Measurements from ENCODE around the gene CEP135.
"Not testable (repeated sequence)": the region's sequence is repeated elsewhere in the genome, so short reads cannot be mapped to it uniquely, and the experiment has no call there.

CEP135 gene, protein sequence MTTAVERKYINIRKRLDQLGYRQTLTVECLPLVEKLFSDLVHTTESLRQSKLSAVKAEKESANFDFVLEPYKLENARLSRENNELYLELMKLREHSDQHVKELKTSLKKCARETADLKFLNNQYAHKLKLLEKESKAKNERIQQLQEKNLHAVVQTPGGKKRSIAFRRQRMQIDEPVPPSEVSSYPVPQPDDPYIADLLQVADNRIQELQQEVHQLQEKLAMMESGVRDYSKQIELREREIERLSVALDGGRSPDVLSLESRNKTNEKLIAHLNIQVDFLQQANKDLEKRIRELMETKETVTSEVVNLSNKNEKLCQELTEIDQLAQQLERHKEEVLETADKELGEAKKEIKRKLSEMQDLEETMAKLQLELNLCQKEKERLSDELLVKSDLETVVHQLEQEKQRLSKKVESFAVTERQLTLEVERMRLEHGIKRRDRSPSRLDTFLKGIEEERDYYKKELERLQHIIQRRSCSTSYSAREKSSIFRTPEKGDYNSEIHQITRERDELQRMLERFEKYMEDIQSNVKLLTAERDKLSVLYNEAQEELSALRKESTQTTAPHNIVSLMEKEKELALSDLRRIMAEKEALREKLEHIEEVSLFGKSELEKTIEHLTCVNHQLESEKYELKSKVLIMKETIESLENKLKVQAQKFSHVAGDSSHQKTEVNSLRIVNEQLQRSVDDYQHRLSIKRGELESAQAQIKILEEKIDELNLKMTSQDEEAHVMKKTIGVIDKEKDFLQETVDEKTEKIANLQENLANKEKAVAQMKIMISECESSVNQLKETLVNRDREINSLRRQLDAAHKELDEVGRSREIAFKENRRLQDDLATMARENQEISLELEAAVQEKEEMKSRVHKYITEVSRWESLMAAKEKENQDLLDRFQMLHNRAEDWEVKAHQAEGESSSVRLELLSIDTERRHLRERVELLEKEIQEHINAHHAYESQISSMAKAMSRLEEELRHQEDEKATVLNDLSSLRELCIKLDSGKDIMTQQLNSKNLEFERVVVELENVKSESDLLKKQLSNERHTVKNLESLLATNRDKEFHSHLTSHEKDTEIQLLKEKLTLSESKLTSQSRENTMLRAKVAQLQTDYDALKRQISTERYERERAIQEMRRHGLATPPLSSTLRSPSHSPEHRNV
- 51.4 to 51.7 reads per million in 2 donors for total RNA-seq

DNA sequence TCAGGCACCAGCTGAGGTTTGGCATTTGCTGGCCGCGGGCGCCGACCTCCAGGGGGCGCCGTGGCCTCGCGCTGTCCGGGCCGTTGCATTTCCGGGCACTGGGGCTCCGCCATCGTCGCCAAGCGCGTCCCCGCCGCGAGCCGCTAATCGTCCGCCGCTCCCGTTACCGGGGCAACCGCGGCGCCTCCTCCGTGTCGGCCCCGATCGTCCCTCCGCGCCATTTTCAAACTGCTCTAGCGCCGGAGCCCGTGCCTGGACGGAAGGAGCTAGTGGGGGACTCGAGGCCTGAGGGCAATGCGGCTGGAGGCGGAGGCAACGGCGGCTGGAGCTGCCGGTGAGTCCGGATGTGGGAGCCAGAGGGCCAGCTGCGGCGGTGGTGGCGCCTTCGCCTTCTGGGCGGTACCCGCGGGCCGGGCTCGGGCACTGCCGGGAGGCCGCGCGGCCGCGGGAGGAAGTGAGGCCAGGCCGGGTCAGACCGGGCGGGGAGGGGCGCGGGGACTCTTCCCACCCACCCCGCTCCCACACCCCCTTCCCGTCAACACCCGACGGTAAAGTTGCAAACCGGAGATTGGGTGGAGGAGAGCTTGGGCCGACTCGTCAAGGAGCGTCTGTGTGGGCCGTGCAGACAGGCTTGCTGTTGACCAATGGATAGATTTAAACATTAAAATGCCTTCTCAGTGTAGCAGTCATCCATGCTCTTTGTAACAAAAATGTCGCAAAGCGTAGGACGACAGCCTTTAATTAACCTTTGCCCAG lies at the start of gene CEP135:
Gene CEP135 (plus strand): TSS at position 220 of the 756 bp plus-strand sequence. CDS start 3,186 bp downstream, outside the sequence.
- peak; percentile 81 to 97 (median 88) for DNase-seq

DNA sequence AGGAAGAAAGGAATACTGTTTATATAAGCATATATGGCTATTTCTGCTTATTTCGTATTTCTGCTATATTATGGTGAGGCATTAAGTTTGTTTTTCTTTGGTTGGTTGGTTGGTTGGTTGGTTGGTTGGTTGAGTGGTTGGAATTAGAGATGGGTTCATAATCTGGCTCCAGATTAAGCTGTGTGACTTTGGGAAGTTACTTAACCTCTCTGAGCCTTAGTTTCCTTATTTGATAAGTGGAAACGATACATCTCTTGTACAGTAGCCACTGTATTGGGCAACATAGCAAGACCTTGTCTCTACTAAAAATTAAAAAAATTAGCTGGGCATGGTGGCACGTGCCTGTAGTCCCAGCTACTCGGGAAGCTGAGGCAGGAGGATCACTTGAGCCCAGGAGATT lies 46.1 kb upstream of the CEP135 start:
- no peak for DNase-seq

DNA sequence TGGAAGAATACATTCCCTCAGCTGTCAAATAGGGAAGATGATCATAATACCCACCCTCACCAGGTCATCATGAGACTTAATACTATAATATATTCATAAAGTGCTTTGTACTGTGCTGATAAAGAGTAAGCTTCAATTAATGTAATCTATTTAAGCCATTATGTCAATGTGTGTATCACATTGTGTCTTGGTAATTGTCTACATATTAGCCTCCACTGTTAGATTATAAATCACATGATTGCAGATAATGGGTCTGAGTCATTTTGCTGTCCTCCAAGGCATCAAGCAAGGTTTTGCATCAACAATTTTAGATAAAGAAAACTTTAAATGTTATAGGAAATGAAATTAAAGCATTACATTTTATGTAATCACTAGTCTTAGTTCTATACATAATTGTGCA lies 45.2 kb upstream of the CEP135 start:
- DNase-seq, result no peak

DNA sequence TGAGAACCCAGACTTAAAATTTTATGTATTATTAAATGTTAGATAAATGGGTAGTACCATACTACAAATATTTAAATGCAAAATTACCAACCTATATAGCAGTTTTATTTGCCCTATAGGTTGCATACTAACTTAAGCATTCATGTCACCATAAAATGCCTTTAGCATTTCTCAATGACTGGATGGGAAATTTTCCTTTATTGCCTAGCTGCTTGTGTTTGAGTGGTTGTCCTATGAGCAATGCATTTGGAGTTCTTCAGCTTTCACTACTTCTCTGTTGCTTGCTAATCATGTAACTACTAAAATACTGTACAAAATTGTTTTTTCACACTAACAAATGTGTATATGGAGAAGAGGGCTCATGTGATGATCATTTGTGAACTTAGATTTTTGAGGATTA lies 44.2 kb upstream of the CEP135 start:
- no peak for DNase-seq

DNA sequence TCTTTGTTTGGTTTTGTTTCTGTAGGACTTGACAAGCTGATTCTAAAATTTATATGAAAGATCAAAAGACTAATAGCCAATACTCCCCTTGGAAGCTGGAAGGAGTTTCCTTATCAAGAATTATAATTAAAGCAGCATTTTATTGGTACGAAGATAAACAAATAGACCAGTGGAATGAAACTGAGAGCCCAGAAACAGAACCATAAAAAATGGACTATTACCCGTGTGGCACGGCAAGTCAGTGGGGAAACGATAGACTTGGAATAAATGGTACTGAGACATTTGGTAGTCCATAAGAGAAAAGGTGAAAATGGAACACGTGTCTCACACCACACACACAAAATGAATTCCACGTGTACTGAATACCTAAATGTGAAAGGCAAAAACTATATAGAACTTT lies 42.4 kb upstream of the CEP135 start:
- DNase-seq, result no peak

DNA sequence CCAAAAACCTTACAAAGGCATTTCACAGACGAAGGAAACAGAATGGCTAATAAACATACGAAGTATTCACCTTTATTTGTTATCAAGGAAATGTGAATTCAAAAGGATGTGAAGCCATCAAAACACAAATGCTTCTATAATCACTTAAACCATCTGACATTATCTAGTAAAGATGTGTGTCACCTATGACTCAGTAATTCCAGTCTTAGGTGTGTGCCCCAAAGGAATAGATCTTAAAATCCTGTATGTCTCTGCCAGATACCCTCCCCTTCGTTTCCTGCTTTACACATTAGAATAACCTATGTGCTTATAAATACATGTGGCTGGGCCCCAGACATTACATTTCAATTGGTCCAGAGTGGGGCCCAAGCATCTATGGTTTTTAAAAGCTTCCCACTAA lies 41.8 kb upstream of the CEP135 start:
- DNase-seq, result peak in 1 of 5 experiments; percentile 45

DNA sequence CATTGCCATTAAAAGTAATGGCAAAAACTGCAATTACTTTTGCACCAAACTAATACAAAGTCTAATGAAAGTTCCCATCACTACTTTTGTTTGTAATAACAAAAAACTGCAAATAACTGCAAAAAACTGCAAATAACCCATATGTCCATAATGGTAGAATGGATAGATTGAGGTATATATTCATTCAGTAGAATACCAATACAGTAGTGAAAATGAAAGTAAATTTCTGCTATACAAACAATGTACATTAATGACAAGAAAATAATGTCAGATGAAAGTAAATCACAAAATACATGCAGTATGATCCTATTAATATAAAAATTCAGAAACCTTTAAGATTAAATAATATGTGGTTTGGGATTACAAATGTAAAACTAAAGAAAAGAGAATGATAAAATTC lies 41.3 kb upstream of the CEP135 start:
- peak in 1 of 5 experiments; percentile 4 for DNase-seq

DNA sequence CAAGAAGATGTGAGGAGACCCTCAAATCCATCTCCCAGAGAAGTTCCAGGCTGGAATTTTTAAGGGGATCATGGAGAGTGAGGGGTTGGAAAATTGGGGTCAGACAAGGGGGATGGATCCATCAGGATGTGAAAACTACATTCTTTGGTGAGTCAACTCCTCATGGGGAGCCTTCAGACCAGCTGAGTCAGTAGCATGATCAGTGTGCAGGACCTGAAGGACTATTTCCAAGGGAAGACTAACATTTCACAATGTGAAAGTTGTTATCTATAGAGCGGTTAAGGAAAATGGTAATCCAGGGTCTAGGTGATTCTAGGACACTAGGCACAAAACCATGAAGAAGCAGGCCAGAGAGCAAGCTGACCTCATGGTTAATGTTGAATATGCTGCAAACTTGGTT lies 38.6 kb upstream of the CEP135 start:
- no peak for DNase-seq

DNA sequence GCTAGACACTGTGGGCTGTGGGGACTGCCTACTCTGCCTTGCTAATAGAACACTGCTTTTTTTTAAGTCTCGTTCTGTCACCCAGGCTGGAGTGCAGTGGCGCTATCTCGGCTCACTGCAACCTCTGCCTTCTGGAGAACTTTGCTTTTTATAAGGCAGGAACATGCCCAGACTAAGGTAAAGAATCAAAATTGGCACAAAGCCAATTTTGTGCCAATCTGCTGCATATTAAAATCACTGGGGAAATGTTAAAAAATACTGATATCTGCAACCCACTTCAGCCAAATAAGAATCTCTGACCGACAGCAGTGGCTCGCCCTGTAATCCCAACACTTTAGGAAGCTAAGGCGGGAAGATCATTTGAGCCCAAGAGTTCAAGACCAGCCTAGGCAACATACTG lies 36.5 kb upstream of the CEP135 start:
- DNase-seq, result no peak

DNA sequence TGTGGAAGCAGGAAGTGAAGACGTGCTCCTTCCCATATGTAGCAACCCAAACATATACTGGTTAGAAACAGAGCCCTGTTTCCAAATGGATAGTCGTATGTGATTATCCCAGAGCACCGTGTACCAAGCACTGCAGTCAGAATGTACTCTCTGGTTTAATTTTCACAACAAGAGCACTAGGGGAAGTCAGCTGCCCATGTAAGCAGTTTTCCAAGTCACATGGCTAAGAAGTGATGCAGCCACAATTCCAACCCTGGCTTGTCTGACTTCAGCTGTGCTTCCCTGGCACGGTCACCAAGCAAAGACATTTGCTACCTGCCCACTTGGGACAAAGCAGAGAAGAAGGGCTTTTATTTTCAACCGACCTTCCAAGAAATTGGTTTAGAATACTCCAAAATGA lies 28.2 kb upstream of the CEP135 start:
- no peak for DNase-seq

DNA sequence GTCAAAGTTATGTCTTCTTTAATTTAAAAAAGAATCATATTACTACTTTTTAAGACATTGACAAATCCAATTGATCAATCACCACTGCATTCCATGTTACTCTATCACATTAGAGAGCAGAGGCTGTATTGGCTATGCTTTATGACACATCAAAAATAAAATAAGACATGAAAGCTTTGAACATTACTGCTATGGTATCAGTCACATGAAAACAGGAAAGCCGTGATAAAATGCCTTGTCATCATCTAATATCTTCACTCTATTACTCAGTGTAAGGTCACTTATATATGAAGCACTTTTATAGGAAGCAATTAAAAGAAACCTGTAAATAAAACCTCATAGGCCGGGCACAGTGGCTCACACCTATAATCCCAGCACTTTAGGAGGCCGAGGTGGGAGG lies 27.7 kb upstream of the CEP135 start:
- no peak for DNase-seq

DNA sequence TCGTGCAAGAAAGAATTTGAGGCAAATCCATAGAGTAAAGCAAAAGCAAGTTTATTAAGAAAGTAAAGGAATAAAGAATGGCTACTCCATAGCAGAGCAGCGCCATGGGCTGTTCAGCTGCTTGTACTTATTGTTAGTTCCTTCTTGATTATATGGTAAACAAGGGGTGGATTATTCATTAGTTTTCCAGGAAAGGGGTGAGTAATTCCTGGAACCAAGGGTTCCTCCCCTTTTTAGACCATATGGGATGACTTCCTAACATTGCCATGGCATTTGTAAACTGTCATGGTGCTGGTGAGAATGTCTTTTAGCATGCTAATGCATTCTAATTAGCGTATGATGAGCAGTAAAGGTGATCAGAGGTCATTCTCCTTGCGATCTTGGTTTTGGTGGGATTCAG lies 23.5 kb upstream of the CEP135 start:
- no peak for DNase-seq

DNA sequence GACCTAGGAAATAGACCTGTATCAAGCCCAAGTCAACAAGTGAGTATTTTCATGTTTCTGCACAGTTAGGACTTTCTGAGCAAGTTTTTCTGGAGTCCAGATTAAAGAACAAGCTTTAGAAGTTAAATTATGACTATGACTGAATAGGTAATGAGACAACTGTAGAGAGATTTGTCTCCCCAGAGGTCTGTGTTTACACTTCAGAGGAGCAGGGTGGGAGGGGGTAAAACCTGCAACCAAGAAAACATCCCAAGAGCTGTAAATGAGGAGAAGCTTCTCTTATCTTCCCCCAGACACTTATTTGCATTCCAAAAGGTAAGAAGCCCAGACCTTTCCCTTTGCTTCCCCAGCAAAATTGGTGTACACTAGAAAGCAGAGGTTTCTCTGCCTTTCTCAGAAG lies 22.1 kb upstream of the CEP135 start:
- DNase-seq, result no peak

DNA sequence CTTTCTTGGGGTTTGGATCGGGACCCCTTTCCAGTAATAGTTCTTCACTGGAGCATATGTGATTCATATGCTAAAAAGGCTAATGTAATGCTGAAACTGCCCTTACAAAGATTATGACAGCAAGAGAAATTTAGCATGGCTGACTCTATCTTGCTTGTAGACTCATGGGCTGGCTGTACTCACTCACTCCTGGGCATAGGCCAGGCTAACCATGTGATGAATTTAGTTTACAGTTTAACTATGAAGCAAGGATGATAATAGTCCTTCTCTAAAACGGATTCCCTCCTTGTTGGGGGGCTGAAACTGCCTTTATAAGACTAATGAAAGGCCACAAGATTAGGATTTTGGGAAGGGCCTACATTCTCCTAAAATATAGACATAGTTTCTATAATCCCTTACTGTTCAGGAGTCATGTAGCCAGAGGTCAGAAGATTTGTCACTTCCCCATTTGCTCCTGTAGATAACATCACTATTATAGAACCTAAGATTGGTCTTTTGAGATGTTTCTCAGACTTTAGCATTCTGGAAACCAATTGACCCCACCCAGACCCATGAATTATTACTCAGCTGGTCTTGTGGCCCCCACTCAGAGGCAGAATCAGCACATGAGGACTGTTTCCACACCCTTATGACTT lies 20.8 kb upstream of the CEP135 start:
- DNase-seq, result no peak

DNA sequence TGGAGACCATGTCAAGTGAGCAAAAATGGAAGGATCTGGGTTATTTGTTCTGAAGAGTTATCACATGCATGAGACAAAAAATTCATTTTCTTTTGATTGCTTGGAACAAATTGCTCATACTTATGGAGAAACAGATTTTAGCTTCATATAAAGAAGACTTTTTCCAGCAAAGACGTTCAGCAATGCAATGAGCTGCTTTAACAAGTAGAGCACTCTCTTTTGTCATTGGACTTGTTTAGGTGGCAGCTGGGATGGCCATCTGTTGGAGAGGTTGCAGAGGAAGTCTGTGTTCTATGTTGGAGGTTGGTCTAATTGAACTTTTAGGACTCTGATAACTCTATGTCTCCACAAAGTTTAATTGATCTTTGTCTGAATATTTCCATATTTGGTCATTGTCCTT lies 19.9 kb upstream of the CEP135 start:
- no peak for DNase-seq

DNA sequence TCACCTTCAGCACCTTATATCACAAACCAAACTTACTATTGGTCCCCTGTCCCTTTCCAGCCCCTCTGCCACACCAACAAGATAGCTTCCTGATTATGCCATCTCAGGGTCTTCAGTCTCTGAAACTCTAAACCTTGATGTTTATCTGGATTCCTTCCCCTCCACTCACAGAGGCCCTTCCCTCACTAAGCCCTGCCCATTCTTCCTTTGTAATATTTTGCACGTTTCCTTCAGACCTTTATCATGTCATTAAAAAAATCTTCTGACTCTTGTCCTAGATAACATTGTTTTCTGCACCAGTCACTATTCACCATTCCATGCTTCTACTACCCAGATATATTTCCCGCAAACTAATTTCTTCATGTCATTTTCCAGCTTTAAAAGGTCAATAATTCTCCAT lies 17.7 kb upstream of the CEP135 start:
- no peak for DNase-seq

DNA sequence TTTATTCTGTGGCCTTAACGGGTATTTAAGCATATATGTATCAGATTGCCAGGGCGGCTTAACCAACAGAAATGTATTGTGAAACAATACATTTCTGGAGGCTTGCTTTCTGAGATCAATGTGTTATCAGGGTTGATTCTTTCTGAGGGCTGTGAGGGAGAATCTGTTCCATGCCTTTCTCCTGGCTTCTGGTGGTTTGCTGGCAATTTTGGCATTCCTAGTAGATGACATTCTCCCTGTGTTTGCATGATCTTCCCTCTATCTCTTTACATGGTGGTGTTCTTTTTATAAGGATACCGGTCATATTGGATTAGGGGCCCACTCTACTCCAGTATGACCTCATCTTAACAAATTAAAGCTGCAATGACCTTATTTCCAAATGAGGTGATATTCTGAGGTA lies 16.9 kb upstream of the CEP135 start:
- no peak for DNase-seq

DNA sequence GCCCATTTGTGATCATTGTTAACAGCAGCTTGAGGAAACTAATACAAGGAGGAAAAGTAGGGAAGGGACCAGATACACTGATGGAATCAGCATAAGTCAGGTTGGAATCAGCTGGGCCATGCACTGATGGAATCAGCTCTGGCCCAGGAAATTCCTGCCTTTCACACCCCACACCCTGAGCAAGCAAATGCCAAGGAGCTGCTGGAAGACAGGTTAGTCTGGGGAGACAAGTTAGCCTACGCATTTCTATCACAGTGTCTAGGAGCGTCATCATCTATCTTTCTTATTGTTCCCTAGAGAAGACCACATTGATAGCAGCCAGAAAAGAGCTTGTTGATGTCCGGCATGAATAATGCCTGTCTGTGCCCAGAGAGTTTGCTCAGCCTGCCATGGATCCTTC lies 16.2 kb upstream of the CEP135 start:
- no peak for DNase-seq

DNA sequence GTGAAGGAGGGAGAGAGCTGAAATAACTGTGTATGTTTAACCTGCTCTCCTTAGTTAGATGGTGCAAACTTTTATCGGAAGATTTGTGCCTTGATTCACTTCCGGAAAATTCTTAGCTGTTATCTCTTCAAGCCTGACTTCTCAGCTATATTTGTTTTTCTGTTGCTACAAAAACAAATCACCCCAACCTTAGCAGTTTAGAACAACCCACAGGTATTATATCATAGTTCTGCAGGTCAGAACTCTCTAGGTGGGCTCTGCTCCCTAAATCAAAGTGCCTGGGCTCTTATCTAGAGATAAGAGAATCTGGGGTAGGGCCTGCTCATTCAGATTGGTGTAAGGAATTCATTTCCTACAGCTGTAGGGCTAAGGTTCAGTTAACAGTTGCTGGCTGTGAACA lies 15.1 kb upstream of the CEP135 start:
- DNase-seq, result no peak

DNA sequence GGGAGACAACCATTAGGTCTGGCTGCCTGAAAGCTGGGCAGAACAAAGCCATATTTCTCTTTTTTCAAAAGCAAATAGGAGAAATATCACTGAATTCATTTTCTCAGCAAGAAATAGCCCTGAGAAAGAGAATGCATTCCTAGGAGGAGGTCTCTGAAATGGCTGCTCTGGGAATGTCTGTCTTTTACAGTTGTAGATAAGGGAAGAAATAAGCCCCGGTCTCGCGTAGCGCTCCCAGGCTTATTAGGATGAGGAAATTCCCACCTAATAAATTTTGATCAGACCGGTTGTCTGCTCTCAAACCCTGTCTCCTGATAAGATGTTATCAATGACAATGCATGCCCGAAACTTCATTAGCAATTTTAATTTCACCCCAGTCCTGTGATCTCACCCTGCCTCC lies 12.8 kb upstream of the CEP135 start:
- not testable (repeated sequence) for DNase-seq

DNA sequence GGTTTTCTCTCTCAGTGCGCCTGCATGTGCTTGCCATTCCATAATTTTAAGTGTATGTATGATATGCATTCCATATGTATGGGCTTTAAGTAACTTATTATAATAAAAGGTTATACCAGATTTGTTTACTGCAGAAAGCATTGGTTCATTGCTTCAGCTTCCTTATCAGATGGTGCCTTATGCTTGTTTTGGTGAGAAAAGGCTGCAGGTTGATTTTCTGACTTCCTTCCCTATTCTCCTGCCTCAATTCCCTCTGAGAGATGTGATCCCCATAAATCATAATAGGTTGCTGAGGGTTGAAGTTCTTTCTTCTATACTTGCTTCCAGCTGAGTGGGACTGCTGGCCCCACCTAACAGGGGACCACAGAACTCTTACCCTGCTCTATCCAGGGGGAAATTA lies 10.3 kb upstream of the CEP135 start:
- no peak for DNase-seq

DNA sequence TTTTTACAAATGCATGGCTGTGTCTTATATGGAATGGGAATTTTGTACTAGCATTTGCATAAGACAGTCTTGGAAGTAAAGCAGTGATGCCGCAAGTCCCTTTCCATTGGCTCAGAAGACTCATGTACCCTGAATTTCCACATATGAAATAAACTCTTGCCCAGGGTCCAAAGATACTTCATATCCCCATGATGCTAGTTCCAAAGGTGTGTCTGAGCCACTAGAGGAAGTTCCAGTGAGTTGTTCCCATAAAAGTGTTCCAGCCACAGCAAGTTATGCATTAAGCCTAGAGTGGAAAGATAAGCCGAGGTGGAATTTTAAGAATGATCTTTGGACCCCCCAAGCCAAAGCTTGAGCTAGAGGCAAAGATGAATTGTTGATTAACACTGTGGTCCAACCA lies 9.3 kb upstream of the CEP135 start:
- DNase-seq, result no peak
